Neural cell (in vitro differentiated cells): ENCODE measurements around the gene CUX1.

Source experiments
- EP300 ChIP-seq: fragments of 450-650 bp; conservative IDR thresholded peaks from 2 replicates; pipeline ENCODE4 v1.6.1; 2014; ENCODE audit warnings: antibody characterized with exemption, mild to moderate bottlenecking, moderate library complexity; ENCODE audit not compliant: poor library complexity, severe bottlenecking
- EZH2 ChIP-seq: fragments of 200-600, 300-800 bp; shearing (Covaris generic), sonication (generic); IDR thresholded peaks from 2 replicates; pipeline ENCODE4 v1.6.1; 2014; ENCODE audit warnings: antibody characterized with exemption, low read length, borderline replicate concordance, mild to moderate bottlenecking; ENCODE audit not compliant: insufficient read depth, poor library complexity, severe bottlenecking
- POLR2AphosphoS5 ChIP-seq: IDR thresholded peaks from 2 replicates; pipeline ENCODE4 v1.6.1; 2012
- RAD21 ChIP-seq: fragments of 450-650 bp; conservative IDR thresholded peaks from 2 replicates; pipeline ENCODE4 v1.6.1; 2014; ENCODE audit warnings: antibody characterized with exemption, mild to moderate bottlenecking, moderate library complexity
- SMC3 ChIP-seq: fragments of 450-650 bp; conservative IDR thresholded peaks from 2 replicates; pipeline ENCODE4 v1.6.1; 2014; ENCODE audit warnings: antibody characterized with exemption, mild to moderate bottlenecking, moderate library complexity; ENCODE audit not compliant: poor library complexity
- TAF1 ChIP-seq: IDR thresholded peaks from 2 replicates; pipeline ENCODE4 v1.6.1; 2012; ENCODE audit warnings: low read depth
- TF ChIP-seq, protein P1 (sequence below): fragments of 450-650 bp; IDR thresholded peaks from 2 replicates; pipeline ENCODE4 v1.5.1; 2014; ENCODE audit warnings: antibody characterized with exemption, mild to moderate bottlenecking, moderate library complexity; ENCODE audit not compliant: poor library complexity, severe bottlenecking
- TF ChIP-seq, protein P2 (sequence below): IDR thresholded peaks from 2 replicates; pipeline ENCODE4 v1.6.1; 2012; ENCODE audit warnings: borderline replicate concordance

DNA sequence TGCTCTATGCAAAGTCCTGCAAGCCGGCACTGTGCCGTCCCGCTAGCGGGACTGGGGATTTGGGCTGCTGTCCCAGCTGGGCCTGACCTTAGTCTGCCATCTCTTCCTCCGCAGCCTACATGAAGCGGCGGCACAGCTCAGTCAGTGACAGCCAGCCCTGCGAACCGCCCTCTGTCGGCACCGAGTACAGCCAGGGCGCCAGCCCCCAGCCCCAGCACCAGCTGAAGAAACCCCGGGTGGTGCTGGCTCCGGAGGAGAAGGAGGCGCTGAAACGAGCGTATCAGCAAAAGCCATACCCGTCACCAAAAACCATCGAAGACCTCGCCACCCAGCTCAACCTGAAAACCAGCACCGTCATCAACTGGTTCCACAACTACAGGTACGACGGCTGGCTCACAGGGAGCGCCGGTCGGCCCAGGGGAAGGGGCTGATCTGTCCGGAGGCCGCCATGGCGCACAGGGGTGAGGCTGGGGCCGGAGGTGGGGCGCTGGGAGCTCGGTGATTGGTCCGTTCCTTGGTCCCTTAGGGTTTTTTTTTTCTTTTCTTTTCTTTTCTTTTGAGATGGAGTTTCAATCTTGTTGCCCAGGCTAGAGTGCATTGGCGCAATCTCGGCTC, 421.9 kb downstream of the CUX1 start:
- TF ChIP-seq, protein P1, sequence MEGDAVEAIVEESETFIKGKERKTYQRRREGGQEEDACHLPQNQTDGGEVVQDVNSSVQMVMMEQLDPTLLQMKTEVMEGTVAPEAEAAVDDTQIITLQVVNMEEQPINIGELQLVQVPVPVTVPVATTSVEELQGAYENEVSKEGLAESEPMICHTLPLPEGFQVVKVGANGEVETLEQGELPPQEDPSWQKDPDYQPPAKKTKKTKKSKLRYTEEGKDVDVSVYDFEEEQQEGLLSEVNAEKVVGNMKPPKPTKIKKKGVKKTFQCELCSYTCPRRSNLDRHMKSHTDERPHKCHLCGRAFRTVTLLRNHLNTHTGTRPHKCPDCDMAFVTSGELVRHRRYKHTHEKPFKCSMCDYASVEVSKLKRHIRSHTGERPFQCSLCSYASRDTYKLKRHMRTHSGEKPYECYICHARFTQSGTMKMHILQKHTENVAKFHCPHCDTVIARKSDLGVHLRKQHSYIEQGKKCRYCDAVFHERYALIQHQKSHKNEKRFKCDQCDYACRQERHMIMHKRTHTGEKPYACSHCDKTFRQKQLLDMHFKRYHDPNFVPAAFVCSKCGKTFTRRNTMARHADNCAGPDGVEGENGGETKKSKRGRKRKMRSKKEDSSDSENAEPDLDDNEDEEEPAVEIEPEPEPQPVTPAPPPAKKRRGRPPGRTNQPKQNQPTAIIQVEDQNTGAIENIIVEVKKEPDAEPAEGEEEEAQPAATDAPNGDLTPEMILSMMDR = no peak
- TF ChIP-seq EZH2 (no peak), POLR2AphosphoS5 (no peak), EP300 (no peak), RAD21 (no peak), TAF1 (no peak), SMC3 (no peak)
- TF ChIP-seq, protein P2, sequence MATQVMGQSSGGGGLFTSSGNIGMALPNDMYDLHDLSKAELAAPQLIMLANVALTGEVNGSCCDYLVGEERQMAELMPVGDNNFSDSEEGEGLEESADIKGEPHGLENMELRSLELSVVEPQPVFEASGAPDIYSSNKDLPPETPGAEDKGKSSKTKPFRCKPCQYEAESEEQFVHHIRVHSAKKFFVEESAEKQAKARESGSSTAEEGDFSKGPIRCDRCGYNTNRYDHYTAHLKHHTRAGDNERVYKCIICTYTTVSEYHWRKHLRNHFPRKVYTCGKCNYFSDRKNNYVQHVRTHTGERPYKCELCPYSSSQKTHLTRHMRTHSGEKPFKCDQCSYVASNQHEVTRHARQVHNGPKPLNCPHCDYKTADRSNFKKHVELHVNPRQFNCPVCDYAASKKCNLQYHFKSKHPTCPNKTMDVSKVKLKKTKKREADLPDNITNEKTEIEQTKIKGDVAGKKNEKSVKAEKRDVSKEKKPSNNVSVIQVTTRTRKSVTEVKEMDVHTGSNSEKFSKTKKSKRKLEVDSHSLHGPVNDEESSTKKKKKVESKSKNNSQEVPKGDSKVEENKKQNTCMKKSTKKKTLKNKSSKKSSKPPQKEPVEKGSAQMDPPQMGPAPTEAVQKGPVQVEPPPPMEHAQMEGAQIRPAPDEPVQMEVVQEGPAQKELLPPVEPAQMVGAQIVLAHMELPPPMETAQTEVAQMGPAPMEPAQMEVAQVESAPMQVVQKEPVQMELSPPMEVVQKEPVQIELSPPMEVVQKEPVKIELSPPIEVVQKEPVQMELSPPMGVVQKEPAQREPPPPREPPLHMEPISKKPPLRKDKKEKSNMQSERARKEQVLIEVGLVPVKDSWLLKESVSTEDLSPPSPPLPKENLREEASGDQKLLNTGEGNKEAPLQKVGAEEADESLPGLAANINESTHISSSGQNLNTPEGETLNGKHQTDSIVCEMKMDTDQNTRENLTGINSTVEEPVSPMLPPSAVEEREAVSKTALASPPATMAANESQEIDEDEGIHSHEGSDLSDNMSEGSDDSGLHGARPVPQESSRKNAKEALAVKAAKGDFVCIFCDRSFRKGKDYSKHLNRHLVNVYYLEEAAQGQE = no peak
